CMK (cell line): ENCODE measurements around the gene JDP2.

Experiments used
- DNase-seq: peaks from one replicate; pipeline ENCODE4 v3.0.0-alpha.2; 2010; ENCODE audit warnings: low read depth

JDP2 gene

GRCh38 chr14:75514673-75515628, 87.1 kb downstream of the JDP2 start:
- DNase-seq: no peak

GRCh38 chr14:75515629-75515996, 87.8 kb downstream of the JDP2 start:
- DNase-seq: no peak

GRCh38 chr14:75518625-75519024, 90.8 kb downstream of the JDP2 start:
- DNase-seq: no peak

- no peak for DNase-seq
These were observed 91.6 kb downstream of the JDP2 start for GRCh38 chr14:75519394-75519793.

- no peak for DNase-seq
These were observed 92.3 kb downstream of the JDP2 start for GRCh38 chr14:75519826-75520728.

- DNase-seq: no peak
These were observed 93.0 kb downstream of the JDP2 start for GRCh38 chr14:75520852-75521251.

- no peak for DNase-seq
These were observed 93.8 kb downstream of the JDP2 start for GRCh38 chr14:75521415-75522199.

- DNase-seq: no peak
These were observed 94.6 kb downstream of the JDP2 start, which contains the start of gene BATF for GRCh38 chr14:75522224-75522982. TSS of gene BATF (plus strand) at chr14:75522469. CDS start at chr14:75522683, 214 bp downstream.

- no peak for DNase-seq
These were observed 95.1 kb downstream of the JDP2 start for GRCh38 chr14:75522983-75523318.
